ENCODE results near the gene MAGI1. TPM values are rescaled to one million over a fixed set of nuclear protein-coding genes. Genes with fewer than 3 reads are reported as not detected.

Gene MAGI1
- total RNA-seq, 1 donor from 2014 or later, result 69.4 TPM

DNA sequence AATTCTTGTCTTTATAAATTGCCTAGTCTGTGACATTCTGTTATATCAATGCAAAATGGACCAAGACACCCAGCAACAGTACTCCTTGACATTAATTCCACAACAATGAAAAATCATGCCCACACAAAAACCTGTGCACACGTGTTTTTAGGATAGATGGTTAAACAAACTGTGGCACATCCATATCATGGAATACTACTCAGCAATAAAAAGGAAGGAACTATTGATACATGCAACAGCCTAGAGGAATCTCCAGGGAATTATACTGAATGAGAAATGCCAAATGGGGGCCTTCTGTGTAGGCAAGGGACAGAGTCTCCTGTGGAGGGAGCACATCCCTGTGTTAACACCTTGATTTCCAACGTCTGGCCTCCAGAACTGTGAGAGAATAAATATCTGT lies 388.5 kb downstream of the MAGI1 start:
- intact Hi-C loops (cut with DNase I), result no loop called here
- DNase-seq (ENCODE audit: low spot score), result no peak

DNA sequence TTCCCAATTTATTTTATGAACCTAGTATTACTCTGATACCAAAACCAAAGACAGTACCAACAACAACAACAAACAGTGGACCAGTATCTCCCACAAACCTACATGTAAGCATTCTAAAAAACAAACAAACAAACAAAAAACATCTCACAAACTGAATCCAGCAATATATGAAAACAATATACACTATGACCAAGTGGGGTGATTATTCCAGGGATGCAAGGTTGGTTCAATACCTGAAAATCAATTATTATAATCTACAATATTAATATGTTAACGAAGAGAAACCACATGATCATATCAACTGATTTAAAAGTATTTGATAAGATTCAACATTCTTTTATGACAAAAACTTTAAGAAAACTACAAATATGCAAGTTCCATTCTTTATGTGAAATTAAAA lies 391.3 kb downstream of the MAGI1 start:
- no peak for DNase-seq (ENCODE audit: low spot score)
- intact Hi-C loops (cut with DNase I), result no loop called here

DNA sequence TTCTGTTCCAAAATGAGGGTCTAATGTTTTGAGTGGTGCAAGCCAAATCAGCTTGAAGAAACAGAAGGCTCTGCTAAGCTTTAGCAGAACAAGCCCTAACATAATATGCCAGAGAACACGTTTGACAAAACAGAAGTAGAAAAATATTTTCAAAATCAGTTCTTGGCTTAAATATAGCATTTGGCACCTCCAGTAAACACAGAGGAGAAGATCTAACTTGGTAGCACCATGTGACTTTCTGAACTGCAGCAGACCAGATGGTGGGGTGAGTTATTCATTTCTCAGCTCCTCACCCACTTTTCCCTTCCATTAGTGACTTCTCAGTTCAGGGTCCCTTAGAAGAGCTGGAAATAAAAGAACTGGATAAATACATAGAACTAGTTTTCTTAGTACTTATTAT lies 395.8 kb downstream of the MAGI1 start:
- no peak for DNase-seq (ENCODE audit: low spot score)
- intact Hi-C loops (cut with DNase I), result no loop called here

DNA sequence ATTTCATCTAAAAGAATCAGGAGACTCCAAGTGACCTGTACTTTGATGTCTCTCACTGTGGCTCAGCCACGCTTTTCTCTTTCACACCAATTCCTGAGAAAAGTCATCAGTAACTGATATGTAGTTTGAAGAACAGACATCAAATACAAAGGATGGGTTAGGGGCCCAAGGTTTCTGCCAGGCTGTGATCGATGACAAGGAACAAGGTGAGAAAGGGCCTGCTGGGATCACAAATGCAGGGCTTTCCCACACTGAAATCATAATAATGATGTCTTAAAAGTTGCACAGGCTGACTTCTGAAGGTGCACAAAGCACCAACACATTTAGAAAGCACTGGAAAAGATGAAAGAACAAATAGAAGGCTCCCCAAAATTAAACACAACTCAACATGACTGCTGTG lies 396.9 kb downstream of the MAGI1 start:
- intact Hi-C loops (cut with DNase I), result no loop called here
- no peak for DNase-seq (ENCODE audit: low spot score)

DNA sequence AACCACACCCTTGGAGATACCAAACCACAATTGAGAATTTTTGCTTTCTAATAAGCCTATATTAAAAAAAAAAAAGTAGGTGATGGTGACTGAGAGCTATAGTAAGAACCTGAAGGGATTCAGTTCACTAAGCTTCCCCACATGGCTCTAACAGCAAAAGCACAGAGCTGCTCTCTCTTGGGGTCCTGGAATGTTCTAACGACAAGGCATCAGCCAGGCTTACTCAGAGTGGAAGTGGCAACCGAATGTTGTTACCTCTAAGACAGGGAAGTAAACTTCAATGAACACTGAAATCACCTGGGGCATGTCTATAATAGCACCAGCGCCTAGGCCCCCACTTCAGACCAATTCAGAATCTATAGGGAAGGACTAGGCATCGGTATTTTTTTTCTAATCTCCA lies 397.7 kb downstream of the MAGI1 start:
- intact Hi-C loops (cut with DNase I), result no loop called here
- DNase-seq (ENCODE audit: low spot score), result no peak

DNA sequence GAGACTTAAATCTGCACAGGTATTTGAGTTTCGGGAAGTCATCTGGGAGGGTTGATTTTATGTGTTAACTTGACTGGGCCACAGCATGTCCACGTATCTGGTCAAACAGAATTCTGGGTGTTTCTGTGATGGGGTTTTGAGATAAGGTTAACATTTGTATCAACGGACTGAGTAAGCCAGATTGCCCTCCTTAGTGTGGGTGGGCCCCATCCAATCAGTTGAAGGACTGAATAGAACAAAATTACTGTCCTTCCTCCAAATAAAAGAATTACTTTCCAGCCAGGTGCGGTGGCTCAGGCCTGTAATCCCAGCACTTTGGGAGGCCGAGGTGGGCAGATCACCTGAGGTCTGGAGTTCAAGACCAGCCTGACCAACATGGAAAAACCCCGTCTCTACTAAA lies 399.3 kb downstream of the MAGI1 start:
- intact Hi-C loops (cut with DNase I), result no loop called here
- no peak for DNase-seq (ENCODE audit: low spot score)

DNA sequence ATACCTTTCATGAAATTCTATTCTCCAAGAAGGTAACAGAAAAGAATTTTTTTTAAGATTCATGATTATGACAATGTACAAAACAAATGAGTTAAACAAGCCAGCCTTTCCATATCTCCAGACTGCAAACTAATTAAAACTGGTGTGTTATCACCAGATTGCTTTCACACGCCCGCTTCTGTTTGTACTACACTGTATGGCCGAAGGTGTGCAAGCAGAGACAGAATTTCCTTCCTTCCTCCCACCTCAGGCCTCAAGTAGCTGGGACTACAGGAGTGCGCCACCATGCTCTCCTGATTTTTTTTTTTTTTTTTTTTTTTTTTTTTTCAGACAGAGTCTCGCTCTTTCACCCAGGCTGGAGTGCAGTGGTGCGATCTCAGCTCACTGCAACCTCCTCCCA lies 400.4 kb downstream of the MAGI1 start:
- DNase-seq (ENCODE audit: low spot score), result no peak
- intact Hi-C loops (cut with DNase I), result no loop called here

DNA sequence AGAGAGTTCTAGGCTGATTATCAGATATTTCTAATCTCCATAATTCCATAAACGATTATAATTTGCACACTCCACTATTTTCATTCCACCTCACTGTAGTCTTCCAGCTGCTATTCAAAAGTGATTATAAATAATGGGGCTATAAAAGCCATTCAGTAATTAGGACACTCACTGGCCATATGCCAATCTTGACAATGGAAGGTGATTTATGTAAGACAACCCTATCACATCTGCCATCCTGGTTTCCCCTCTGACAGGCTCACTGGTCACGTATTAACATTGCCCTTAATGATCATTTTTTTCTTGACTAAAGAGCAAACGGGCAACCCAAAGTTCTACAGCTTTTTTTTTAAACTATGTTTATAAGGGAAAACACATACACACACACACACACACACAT lies 402.4 kb downstream of the MAGI1 start:
- DNase-seq (ENCODE audit: low spot score), result no peak
- intact Hi-C loops (cut with DNase I), result no loop called here

DNA sequence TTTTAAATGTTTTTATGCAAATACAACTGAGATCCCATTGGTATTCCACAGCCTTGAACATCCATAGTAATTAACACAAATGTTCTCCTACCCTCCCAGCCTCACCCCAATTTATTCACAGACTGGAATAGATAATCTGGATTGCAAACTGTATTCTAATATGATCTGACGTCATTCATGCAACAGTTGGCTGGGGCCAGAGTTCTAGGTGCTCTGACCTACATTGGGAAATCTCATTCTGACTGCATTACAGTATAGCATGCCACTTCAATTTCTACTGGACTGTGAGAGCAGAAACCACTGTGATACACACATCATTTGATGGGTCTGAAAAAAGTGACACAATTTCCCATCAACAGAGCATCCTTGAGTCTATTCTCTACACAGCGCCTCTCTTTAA lies 403.1 kb downstream of the MAGI1 start:
- DNase-seq (ENCODE audit: low spot score), result no peak
- intact Hi-C loops (cut with DNase I), result no loop called here

DNA sequence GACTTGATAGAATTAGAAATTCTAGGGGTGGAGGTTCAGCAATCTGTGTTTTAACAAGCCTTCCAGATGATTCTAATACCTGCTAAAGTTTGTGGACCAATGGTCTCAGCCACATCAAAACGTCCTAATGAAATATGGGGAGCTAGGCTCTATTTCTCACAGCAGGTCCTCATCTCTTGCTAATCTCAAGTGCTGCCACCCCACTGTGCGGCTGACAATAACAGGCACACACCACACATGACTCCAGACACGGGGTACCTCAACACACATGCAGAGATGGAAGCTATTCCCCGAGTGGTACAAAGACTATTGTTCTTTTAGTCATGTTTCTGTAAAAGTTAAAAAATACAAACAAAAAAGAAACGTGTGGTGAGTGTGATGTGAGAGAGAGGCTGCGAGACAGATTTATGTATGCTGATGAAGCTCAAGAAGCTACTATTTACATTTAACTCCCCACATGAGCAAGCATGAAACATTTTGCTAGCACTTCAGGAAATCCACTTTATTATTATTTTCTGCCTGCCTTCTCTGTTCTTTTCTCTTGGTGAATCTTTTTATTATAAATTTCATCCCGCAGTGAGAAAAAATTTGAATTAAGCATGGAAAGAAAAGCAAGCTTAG lies 405.6 kb downstream of the MAGI1 start:
- intact Hi-C loops (cut with DNase I), result no loop called here
- no peak for DNase-seq (ENCODE audit: low spot score)

DNA sequence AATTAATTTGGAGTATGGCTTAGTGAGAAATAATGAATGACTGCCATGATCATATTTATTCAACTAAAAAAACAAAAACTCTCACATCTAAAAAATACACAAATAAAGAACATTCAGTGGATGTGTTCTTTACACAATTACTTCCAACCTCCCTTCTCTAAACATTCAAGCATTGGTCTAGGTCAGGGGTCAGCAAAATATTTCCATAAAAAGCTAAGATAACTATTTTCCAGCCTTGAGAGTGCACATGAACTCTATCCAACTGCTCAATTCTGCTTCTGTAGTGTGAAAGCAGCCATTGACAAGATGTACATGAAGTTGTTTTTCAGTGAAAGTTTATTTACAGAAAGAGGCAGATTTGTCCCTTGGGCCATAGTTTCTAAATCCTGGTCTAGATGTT lies 406.3 kb downstream of the MAGI1 start:
- intact Hi-C loops (cut with DNase I), result no loop called here
- no peak for DNase-seq (ENCODE audit: low spot score)

DNA sequence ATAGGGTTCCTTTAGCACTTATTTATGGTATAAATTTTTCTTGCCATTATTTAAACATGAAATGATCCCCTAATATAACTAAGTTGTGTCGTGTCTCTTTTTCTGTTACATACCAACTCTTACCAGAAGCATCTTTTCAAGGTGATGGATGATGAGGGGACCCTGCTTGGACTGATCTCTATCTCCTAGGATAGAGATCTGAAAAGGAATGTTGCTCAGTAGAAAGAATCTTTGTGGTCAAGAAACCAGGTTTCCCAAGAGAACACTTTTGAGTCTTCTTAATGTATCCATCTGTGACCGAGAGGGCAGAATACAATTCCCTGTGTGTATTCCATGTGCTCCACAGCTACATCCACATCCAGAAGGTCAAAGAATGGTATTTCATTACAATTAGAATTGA lies 409.7 kb downstream of the MAGI1 start:
- no peak for DNase-seq (ENCODE audit: low spot score)
- intact Hi-C loops (cut with DNase I), result no loop called here

DNA sequence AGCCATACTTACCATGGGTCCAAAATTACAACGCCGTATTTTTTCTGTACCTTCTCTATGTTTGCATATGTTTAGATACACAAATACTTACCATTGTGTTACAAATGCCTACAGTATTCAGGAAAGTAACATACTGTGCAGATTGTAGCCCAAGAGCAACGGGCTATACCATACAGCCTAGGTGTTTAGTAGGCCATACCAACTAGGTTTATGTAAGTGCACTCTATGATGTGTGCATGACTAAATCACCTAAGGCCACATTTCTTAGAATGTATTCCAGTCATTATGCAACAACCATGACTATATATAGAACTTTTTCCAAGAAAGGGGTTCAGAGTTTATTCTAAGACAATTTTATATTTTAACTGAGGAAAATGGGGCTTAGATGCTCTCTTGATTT lies 411.7 kb downstream of the MAGI1 start:
- no peak for DNase-seq (ENCODE audit: low spot score)
- intact Hi-C loops (cut with DNase I), result no loop called here

DNA sequence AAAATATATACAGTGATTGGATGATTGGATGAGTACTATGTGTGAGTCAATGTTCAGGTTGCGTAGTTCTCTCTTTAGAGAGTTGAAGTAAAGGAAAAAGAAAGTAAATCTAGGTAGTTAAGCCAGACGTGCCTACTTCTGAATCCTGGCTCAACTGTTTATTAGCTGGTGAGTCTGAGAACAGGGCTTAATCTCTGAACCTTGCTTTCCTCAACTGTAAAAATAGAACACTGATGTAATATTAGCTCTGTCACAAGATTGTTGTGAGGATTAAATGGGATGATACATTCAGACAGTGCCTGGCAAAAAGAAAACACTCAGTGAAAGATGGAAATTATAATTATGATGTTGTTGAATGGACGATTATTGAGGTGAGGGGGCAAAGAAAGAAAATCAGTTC lies 413.4 kb downstream of the MAGI1 start:
- no peak for DNase-seq (ENCODE audit: low spot score)
- intact Hi-C loops (cut with DNase I), result no loop called here

DNA sequence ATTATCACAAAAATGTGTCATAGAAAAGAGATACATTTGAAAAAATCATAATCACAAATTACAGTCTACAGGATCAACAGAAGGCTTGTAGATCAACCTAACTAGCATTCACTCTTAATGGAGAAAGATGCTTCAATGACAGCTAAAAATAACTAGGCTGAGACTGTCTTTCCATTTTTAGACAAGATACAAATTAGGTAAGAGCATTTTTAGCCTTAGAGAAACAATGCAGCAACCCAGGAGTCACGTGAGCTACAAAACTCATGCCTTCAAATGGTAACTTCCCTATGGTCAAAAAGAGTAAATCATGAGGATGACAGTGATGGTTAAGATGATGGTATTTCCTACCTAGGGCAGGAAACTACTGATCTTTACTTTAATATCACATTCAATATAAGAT lies 415.4 kb downstream of the MAGI1 start:
- intact Hi-C loops (cut with DNase I), result no loop called here

DNA sequence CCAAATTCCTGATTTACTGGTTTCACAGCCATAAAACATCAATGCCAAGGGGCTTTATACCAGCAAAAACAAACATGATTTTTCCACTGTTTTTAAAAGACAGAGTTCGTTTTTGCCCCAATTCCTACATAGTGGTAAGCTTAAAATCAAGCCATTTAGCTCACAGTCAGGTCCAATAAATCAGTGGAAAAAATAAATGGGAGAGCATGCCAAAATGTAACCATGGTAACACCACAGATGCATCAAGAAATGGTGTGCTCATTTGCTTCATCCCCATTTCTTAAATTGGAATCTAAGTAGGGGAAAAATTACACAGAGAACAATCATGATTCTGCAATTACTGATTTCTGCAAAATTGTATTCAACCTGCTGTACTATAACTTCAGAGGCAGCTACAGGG lies 418.8 kb downstream of the MAGI1 start:
- intact Hi-C loops (cut with DNase I), result no loop called here
- DNase-seq (ENCODE audit: low spot score), result no peak

More for the DNA sequence above, 415.4 kb downstream of the MAGI1 start:
- DNase-seq (ENCODE audit: low spot score), result no peak

DNA sequence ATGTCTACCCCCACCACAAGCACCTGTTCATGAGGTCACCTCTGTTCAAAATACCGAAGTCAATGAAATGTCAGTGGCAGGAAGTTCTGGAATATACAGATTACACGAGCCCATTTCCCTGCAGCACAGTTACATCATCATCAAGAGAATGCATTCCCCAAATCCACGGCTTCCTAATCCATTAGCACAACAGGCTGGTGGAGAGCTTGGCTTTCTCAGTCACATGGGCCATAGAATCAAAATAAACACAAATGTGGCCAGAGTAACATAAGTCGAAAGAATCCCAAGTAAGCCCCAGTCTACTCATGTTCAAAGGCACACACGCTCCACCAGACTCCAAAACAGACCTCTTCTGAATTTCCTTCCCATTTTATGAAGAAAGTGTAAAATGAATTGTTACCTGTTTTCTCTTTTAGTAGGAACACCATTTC lies 419.3 kb downstream of the MAGI1 start:
- no peak for DNase-seq (ENCODE audit: low spot score)
- intact Hi-C loops (cut with DNase I), result no loop called here

DNA sequence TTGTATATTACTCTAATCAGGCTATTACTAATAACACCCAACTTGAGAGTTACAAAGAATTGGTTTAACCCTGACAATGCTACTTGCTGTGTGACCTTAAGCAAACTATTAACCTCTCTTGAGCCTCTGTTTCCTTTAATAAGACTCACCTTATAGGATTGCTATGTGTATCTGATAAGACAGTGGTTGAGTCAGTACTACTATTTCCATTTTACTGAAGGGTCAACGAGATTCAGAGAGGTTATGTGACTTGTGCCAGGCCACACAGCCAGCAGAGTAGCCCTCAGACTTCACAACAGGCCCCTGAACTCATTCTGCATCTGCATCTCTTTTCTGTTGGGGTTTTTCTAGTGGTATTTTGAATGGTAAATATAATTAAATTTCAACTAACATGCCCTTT lies 420.1 kb downstream of the MAGI1 start:
- DNase-seq (ENCODE audit: low spot score), result no peak
- intact Hi-C loops (cut with DNase I), result no loop called here

DNA sequence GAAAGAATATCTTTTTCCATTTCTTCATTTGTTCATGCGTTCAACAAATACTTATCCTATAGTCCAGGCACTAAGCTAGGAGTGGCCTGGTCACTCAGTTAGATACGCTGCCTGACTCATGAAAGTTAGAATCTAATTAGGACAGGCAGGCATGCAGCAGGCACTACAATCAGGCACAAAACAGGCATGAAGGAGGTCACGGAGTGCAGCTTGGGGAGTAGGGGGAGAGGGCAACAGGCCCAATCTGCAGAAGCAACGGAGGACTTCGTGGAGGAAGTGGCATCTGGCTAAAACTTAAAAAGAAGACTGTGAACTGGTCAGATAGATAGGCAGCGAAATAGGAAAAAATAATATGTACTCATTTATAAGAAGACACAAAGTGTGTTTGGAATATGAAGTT lies 420.9 kb downstream of the MAGI1 start:
- intact Hi-C loops (cut with DNase I), result no loop called here
- no peak for DNase-seq (ENCODE audit: low spot score)

DNA sequence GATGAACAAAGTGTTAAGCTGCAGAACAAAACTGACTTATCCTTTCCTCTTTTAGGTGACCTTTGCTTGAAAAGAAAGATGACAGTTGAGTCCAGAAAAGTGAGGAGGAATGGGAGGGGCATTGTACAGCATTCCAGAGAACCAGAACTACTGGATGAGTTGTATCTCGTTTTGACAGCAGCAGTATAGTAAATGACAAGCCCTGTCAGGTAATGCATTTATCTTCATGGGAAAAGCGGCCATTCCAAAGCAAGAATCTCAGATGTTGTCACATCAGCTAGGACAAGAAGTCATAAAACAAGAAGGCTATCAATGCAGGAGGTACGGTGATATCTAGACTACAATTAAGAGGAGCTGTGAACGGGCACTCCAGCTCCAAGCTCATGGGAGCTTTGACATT lies 421.5 kb downstream of the MAGI1 start:
- DNase-seq (ENCODE audit: low spot score), result no peak
- intact Hi-C loops (cut with DNase I), result no loop called here

DNA sequence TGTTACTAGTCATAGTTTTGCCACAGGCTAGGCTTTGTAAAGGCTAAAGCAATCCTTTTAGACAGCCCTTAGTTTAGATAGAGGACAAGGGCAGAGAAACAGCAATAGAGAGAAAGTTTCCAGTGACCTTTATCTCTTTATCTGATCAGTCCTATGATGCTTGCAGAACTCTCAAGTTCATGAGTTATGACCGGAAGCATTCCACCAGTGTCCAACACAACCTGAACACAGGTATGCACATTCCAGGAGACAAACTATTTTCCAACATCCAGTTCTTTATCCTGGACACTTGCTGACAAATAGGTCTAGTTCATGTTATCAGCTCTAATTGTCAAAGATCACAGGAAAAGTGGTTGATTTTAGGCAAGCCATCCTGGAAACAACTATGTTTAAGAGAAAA lies 422.2 kb downstream of the MAGI1 start:
- intact Hi-C loops (cut with DNase I), result no loop called here
- no peak for DNase-seq (ENCODE audit: low spot score)

DNA sequence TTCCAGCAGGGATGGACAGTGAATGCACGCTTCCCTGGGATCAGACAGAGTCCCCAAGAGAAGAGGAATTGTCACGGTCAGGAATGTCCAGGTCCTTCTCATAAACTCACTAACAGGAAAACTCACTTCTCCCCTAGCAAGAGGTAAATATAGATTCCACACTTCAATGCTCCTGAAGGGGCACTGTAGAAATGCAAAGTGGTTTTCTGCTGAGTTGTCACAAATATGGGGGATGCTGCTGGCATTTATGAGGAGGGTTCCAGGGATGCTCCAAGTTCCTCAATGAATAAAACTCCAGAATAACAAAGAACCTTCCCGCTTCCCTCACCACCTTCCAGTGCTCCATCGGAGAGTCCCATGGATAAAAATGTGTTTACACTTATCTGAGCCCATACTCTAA lies 423.4 kb downstream of the MAGI1 start:
- intact Hi-C loops (cut with DNase I), result no loop called here
- no peak for DNase-seq (ENCODE audit: low spot score)
